Stimulated activated naive CD4-positive, alpha-beta T cell (primary cell): Measurements from ENCODE around the gene SMPD3.
"Not testable (repeated sequence)": the region's sequence is repeated elsewhere in the genome, so short reads cannot be mapped to it uniquely, and the experiment has no call there.

Source experiments
- DNase-seq, 6 experiments: peaks; one replicate each; lab custom pipeline; 2025; lab: John Stamatoyannopoulos, UW

Gene SMPD3

GRCh38 chr16:68448360-68448970 is at the start of gene SMPD3:
Gene SMPD3 (minus strand): TSS chr16:68448508. CDS start chr16:68372181, 76,327 bp downstream.
- peak; percentile 91 to 97 (median 95) for DNase-seq

- DNase-seq: no peak
Observed at GRCh38 chr16:68496689-68497088, 48.4 kb upstream of the SMPD3 start.

- not testable (repeated sequence) for DNase-seq
Observed at GRCh38 chr16:68494261-68494660, 46.0 kb upstream of the SMPD3 start.

GRCh38 chr16:68493412-68494070 is 45.2 kb upstream of the SMPD3 start:
- no peak for DNase-seq

GRCh38 chr16:68492543-68493411 is 44.5 kb upstream of the SMPD3 start:
- no peak for DNase-seq

DNA sequence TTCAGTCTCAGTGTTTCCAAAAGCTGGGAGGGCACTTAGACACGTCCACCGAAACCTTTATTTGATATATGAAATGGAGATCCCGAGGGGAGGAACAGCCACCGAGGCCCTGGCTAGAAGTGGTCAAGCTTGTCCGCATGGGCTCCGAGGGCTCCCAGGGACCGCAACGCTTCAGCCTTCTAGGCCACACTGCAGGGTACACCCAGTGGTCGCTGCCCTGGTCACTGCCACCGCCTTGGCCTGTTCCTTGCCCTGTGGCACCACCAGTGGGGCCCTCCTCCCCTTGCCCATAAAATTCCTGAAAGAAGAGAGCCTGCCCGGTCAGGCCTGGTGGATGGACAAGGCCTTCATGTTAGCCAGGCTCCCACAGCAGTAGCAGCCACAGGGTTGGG is 43.8 kb upstream of the SMPD3 start:
- DNase-seq: no peak

- no peak for DNase-seq
Observed at GRCh38 chr16:68491576-68491950, 43.3 kb upstream of the SMPD3 start.

DNA sequence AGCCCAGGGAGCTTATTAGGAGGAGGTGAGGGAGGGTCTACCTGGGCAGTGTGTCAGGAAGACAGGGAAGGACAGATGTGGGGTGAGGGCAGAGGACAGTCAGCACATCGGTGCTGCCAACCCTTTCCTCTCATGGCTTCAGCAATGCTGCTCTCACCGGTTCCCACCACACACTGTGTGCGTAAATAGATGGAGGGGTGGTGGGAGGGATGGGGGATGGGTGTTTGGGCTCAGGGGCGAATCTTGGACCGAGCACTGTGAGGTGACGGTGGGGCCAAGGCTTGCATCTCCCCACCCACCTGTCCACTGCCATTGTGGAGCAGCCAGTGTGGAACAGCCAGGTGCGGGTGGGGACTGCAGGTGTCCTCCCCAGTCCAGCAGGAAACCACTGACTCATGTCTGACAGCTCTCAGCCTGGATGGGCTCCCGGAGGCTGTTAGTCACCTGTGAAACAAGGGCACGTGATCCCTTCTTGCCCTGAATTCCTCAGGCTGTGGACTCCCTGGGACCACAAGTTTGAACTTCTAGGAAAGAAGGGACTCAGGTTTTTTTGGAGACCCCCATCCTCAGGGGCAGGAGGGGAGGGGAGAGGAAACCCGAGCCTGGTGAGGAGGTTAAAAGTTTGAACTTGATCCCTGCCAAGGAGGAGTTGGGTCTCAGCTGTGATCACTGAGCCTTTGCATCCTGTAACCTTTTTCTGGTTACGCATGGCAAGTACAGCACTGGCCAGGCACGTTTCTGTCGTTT is 42.7 kb upstream of the SMPD3 start:
- DNase-seq: no peak

GRCh38 chr16:68490358-68490757 is 42.0 kb upstream of the SMPD3 start:
- DNase-seq: no peak

GRCh38 chr16:68488554-68488953 is 40.2 kb upstream of the SMPD3 start:
- no peak for DNase-seq

DNA sequence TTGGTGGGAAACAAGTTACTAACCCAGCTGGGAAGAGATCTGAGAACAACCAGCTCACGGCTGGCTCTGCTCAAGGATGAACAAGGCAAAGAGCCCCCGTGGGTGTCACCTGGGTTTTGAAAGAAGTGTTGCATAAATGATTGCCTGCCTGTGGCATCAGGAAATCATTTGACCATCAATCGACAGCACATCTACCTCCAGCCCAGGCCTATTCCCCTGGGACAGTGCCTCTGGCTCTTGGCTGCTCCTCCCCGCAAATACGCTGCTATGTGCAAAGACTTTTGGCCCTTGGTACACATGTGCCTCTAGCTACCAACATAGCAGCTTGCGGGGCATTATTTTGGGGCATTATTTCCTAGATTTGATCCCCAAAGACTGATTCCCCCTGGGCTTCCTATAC is 39.4 kb upstream of the SMPD3 start:
- DNase-seq: no peak

DNA sequence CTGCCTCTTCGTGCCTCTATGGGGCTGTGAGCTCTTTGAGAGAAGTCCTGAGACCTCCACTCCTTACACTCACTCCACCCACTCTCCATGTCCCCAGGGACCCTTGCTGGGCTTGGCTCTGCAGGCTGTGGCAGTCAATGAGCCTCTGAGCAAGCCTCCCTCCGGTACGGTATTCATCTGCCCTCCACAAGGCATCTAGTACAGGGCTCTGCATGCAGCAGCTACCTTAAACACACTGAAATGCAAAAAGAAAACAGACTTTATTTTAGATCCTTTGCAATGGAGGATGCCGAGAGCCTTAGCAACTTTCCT is 38.9 kb upstream of the SMPD3 start:
- no peak for DNase-seq

DNA sequence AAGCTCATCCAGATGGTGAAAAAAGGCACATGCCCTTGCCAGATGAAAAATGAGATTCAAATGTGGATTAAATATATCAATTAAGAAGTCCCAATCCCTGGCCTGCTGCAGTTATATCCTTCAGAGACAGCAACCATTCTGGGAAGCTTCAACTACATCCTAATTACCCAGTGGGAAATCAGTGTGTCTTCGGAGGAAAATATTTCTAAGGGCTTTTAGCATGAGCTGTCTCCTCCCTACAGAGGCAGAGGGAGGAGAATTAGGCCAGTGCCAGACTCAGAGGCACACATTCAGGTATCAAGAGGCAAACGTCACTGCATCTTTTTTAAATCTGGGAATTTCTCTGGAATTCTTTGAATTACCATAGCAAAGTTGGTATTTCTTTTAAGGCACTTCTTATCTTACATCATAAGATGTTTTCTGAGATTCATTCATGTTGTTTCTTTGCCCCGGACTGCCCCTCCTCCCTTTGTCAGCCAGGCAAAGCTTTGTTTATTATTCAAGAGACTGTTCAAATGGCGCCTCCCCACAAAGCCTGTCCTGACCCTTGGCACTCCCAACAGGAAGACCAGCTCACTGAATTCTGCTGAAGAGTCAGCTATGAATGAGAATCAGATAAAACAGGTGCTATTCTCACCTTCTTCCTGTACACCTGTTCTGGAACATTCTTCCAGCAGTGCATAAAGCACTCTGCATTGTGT is 38.3 kb upstream of the SMPD3 start:
- DNase-seq: no peak

GRCh38 chr16:68481636-68482035 is 33.3 kb upstream of the SMPD3 start:
- no peak for DNase-seq

DNA sequence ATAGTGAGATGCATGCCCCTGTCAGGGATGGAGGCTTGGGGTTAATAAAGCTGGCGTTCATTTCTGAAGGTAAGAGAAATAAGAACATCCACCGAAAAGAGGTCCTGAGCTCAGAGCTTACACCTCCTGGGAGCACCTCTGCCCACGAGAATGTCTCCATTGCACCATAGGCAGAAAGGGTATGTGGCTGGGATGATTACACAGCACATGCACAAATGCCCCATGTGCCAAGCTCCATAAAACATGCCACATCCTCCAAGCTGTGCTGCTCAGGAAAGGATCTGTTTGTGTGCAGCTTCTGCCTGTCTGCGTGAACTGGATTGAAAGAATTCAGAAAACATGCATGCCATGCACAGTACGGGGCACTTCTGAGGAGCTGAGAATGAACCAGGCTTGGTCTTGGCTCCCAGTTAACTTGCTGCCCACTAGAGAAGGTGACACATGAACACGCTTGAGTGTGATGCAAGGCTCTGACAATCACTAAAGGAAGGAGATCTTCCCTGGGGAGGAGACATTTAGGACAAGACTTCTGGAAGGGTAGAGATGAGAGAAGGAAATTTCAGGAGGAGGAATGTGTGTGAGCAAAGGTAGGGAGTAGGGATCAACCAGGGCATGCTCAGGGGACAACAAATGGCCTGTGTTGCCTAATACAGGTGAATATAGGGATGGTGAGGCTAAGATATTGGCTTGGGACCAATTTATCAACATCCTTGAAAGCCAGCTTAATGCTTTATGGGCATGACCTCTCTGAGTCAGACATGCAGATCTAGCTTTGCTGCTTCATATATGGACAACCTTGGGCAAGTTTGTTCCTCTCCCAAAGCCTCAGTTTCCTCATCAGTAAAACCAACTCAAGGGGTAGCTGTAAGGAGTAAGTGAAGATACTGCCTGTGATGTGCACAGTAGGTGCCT is 32.0 kb upstream of the SMPD3 start:
- no peak for DNase-seq

DNA sequence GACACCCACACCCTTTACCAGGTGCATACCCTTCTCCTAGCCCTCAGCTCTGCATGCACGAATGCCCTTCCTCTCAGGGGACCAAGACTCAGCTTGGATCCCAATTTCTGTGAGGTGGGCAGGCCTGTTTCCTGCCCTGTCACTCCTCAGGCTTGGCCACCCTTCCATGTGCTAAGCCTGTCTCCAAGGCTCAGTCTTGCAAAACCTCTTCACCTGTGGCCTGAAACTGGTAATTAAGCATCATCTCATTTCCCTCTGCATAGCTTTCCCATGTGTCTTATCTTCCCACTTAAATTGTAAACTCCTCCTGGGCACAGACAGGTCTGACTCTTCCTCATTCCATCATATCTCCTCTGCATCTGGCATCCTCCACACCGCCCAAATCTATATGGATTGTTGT is 31.0 kb upstream of the SMPD3 start:
- DNase-seq: no peak

- DNase-seq: no peak
Observed at GRCh38 chr16:68478526-68479250, 30.4 kb upstream of the SMPD3 start.

DNA sequence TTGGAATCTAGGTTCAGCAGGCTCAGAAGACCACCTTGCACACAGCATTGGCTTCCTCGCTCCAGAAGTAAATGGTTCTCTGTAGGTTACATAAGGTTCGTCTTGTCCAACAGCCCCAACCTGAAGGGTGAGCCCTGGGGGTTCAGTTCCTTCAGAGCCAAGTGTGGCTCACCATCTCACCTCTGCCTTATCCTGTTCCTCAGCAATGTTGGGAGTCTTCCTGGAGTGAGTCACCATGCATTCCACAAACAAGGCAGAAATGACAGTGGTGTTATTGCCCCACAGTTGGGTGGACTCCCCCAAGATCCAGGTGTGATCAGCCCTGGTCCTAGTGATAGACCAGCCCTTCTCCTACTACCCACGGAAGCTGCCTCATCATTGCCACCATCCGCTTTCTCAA is 26.8 kb upstream of the SMPD3 start:
- DNase-seq: no peak

DNA sequence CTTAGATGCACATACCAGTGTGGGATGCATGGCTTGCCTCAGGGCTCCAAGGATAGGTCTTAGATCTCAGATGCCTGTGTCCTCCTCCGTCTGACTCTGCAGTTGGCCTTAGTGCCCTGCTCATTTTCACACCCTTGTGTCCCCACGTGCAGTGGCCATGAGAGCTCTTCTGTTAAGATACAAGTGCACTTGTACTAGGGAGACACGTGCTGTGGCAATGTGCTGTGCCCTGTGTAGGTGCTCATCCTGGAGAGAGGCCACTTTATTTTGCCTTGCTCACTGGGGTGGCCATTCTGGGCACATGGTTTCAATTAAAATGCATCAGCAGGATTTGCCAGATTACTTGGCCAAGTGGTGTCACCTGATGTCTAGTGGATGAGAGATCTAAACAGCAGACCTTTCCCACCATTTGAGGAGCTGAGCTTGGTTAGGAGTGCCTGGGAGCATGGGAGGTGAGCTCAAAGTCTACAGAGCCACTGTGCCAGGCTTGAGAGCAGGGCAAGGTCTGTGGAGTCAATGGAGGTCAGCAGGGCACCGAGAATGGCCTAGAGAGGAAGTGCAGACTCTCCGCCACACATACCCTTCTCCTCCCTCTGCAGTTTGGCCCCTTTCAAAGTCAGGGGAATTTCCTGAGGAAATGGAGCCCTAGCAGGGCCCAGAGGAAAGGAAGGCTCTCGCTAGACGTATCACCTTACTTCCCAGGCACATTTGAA is 25.2 kb upstream of the SMPD3 start:
- DNase-seq: no peak

DNA sequence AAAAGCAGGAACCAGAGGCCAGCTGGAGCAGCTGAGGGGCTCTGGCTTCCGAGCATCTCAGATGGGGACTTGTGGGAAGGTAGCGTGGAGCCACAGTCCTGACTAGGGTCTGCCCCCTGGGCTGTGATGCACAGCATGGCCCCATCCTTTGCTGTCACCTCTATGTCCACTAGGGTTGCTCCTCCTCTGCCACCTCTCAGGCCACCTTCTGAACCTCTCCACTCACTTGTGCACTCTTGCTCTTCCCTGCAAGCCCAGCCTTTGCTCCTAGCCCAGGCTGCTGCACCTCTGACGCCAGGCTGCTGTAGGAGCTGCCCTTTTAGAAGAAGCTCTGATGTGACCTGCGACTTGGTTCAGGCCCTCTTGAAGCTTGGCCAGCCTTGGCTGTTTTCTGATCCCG is 24.3 kb upstream of the SMPD3 start:
- DNase-seq: no peak
